Upper lobe of left lung (tissue), 4 donors: ENCODE data around the gene GRIK1.

Source experiments
- POLR2A ChIP-seq, 4 donors: fragments of 450-650 bp; IDR thresholded peaks; one replicate each; pipeline ENCODE4 v1.5.1; 2016 to 2017; ENCODE audit warnings: antibody characterized with exemption in 4 of 4, mild to moderate bottlenecking in 2 of 4
- POLR2AphosphoS5 ChIP-seq, 2 donors: sonication (generic); formaldehyde crosslinking; IDR thresholded peaks; one replicate each; pipeline ENCODE4 v1.5.1; 2017; ENCODE audit warnings: antibody characterized with exemption in 2 of 2
- TF ChIP-seq, protein P1 (sequence below), 6 experiments: fragments of 450-650 bp in 4 of 6; fragments of 200-600 bp in 2 of 6; sonication (generic) in 2 of 6; IDR thresholded peaks; one replicate each; pipeline ENCODE4 v1.5.1; 2016 to 2019; ENCODE audit warnings: antibody characterized with exemption in 6 of 6

DNA sequence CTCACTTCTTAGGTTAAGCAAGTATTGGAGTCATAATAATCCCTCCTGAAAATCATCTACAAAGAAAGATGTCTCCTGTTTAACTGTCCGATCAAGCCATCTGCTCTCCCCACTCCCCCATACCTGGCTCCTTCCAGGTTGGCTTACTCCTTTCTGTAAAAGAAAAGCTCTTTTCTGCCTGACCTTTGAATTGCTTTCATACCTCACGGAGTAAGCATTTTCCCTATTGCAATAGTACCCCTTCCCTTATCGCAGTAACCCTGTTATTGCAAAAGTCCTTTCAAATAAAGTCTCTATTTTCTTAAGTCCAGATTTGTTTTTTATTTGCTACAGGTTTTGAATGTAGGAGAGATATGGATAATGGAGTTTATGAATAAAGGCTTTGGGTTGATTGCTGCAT is 150.4 kb downstream of the GRIK1 start:
- TF ChIP-seq, protein P1, sequence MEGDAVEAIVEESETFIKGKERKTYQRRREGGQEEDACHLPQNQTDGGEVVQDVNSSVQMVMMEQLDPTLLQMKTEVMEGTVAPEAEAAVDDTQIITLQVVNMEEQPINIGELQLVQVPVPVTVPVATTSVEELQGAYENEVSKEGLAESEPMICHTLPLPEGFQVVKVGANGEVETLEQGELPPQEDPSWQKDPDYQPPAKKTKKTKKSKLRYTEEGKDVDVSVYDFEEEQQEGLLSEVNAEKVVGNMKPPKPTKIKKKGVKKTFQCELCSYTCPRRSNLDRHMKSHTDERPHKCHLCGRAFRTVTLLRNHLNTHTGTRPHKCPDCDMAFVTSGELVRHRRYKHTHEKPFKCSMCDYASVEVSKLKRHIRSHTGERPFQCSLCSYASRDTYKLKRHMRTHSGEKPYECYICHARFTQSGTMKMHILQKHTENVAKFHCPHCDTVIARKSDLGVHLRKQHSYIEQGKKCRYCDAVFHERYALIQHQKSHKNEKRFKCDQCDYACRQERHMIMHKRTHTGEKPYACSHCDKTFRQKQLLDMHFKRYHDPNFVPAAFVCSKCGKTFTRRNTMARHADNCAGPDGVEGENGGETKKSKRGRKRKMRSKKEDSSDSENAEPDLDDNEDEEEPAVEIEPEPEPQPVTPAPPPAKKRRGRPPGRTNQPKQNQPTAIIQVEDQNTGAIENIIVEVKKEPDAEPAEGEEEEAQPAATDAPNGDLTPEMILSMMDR (IDR thresholded peaks at IDR 0.05), result no peak
- TF ChIP-seq POLR2AphosphoS5 (IDR thresholded peaks at IDR 0.05) (no peak), POLR2A (IDR thresholded peaks at IDR 0.05) (no peak)
